ENCODE measurements around the gene RNF135.
"Not testable (repeated sequence)": the region's sequence is repeated elsewhere in the genome, so short reads cannot be mapped to it uniquely, and the experiment has no call there.

Gene RNF135, protein sequence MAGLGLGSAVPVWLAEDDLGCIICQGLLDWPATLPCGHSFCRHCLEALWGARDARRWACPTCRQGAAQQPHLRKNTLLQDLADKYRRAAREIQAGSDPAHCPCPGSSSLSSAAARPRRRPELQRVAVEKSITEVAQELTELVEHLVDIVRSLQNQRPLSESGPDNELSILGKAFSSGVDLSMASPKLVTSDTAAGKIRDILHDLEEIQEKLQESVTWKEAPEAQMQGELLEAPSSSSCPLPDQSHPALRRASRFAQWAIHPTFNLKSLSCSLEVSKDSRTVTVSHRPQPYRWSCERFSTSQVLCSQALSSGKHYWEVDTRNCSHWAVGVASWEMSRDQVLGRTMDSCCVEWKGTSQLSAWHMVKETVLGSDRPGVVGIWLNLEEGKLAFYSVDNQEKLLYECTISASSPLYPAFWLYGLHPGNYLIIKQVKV

DNA sequence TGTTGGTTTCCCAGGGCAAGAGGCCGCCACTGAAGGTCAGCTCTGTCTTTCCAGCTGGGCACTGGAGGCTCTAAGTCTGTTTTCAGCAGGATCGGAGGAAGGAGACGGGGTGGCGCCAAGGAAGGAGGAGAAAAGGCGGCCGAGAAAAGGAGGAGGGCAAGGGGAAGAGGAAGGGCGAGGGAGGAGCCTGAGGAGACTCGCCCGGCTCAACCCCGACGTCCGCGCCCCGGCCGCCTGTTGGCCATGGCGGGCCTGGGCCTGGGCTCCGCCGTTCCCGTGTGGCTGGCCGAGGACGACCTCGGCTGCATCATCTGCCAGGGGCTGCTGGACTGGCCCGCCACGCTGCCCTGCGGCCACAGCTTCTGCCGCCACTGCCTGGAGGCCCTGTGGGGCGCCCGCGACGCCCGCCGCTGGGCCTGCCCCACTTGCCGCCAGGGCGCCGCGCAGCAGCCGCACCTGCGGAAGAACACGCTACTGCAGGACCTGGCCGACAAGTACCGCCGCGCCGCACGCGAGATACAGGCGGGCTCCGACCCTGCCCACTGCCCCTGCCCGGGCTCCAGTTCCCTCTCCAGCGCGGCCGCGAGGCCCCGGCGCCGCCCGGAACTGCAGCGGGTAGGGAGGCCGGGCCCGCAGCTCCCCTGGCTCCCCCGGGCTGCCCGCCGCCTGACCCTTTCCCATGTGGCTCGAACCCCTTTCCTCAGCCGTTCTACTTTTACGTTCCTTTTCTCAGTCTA is at the start of gene RNF135:
Gene RNF135 (plus strand): TSS at position 209 of the 737 bp plus-strand sequence. CDS start 35 bp downstream, at position 244.
- peak; percentile 23 to 45 (median 31) for DNase-seq (ENCODE audit: low read depth in 4 of 4, low spot score in 1 of 4)

DNA sequence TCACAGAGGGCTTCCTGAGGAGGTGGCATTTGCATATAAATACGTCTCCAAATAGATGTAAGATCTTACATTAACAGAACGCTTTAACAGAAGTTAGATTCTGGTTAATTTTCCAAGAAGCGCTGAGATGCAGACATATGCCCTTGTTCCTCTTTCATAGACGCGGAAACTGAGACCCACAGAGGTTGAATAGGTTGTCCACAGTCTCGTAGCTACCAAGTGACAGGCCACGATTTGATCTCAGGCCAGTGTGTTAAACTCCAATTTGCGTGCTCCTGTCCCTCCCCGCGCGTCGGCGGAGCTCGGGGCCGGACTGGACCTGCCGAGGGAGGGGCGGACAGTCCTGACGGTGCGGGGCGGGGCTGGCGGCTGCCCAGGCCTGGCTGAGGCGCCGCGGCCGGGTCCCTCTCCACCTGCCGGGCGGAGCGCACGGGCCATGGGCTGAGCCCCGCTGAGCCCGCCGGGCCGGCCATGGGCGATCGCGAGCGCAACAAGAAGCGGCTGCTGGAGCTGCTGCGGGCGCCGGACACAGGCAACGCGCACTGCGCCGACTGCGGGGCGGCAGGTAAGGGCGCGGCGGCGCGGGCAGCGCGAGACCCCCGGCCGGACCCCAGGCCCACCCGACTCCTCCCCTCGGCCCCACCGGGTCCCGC is 49.2 kb upstream of the RNF135 start, which contains the start of gene ADAP2:
Gene ADAP2 (plus strand): TSS at position 402 of the 653 bp plus-strand sequence. CDS start 70 bp downstream, at position 472.
- no peak for DNase-seq (ENCODE audit: low read depth in 4 of 4, low spot score in 1 of 4)

DNA sequence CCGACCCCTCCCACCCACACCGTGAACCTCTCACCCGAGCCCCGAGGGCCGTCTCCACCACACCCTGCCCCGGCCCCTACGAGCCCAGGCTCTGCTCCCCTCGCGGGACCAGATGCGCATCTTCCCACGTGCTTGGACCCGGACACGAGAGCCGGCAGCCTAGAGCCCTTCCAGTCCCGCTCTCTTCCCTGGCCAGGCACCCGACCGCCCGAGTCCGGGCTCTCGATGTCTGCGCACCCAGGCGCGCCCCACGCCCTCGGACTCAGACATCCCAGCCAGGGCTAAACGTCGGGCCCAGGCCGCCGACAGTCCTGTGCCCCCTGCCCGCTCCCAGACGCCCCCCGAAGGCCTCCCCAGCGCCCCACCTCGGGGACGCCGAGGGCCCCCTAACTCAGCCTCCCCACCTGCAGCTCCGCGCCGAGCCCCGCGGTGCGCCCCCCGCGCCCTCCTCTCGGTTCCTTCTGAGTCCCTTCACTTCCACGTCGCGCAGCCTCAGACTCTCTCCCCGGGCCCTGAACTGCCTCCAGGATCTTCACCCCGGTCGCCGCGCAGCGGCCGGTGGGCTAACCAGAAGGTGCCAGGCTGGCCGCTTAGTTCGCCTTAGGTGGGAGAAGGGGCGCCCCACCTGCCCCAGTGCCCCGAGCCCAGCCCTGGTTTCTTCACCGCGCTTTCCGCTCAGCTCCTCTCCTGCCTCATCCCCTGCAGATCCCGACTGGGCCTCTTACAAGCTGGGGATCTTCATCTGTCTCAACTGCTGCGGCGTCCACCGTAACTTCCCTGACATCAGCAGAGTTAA is 48.4 kb upstream of the RNF135 start:
- no peak for DNase-seq (ENCODE audit: low read depth in 4 of 4, low spot score in 1 of 4)

DNA sequence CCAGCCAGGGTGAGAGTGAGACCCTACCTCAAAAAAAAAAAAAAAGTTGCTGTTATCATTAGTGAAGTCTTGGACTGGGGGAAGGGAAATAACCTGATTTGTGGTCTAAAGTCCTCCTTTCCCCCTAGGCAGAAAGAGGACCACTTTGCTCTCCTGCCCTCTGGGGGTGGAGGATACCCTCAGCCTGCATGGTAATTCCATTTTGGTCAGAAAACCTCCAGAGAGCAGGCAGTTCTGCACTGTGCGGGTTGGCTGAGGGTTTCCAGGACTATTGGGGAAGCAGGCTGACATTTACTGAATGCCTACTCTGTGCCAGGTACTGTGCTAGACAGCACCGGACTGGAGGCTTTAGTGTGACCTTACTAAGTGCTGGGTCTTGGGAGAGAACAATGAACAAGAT is 46.5 kb upstream of the RNF135 start:
- no peak for DNase-seq (ENCODE audit: low read depth in 4 of 4, low spot score in 1 of 4)

DNA sequence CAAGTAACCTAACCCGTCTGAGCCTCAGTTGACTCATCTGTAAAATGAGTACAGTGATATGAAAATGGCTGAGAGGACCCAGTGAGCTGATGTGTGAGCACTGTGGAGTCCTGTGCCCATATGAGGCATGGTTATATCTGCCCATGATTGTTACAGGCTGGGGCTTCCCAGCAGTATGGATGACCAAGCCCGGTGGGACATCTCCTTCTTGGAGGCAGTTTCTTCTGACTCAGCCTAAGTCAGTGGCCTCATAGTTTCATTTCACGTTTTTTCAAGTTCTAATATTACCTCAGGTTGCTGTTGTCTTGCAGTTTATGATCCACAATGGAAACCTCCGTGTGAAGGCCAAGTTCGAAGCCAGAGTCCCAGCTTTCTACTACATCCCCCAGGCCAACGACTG is 44.3 kb upstream of the RNF135 start:
- no peak for DNase-seq (ENCODE audit: low read depth in 4 of 4, low spot score in 1 of 4)

DNA sequence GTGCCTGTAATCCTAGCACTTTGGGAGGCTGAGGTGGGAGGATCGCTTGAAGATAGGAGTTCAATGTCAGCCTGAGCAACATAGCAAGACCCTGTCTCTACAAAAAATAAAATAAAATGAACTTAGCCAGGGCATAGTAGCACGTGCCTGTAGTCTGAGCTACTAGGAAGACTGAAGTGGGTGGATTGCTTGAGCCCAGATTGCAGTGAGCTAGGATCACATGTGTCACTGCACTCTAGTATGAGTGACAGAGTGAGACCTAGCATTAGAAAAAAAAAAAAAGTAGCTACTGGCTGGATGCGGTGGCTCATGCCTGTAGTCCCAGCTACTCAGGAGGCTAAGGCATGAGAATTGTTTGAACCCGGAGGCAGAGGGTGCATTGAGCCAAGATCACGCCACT is 43.1 kb upstream of the RNF135 start:
- no peak for DNase-seq (ENCODE audit: low read depth in 4 of 4, low spot score in 1 of 4)

DNA sequence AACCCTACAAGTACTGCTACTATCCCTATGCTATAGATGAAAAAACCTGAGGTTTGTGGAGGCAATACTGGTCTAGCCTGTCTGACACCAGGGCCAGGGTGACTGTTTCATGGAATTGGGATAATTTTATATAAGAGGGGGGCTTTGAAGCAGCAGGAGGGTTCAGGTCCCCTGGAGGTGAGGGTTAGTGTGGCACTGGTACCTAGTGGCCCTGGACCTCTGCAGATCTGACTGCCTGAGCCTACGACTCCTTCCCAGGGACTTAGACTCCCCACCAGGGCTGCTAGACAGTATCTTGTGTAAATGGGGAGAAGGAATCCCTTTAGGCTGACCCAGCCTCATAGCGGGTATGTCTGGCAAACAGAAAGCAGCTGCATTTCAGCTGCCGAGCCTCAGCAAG is 42.3 kb upstream of the RNF135 start:
- no peak for DNase-seq (ENCODE audit: low read depth in 4 of 4, low spot score in 1 of 4)

DNA sequence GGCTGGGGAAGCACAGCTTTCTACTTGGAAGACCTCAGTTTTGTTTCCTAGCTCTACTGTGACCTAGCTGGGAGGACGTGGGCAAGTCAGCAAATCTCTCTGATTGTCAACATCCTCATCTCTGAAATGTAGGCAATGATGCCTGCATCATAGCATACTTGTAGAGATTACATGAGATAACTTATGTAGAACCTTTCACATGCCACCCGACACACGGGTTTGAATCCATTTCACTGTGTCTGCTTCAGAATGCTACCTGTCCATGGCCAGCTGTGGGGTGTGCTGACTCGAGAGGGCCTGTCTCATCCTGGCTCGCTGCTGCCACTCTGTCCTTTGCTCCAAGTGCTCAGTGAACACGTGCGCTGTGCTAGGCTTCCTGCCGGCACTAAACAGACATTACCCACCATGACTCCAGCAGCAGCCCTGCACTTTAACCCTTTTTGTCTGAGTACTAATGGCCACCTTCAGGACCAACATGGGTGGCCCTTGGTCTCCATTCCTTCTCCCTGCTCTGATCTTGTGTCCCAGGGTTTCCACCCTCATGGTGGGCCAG is 41.7 kb upstream of the RNF135 start:
- no peak for DNase-seq (ENCODE audit: low read depth in 4 of 4, low spot score in 1 of 4)

DNA sequence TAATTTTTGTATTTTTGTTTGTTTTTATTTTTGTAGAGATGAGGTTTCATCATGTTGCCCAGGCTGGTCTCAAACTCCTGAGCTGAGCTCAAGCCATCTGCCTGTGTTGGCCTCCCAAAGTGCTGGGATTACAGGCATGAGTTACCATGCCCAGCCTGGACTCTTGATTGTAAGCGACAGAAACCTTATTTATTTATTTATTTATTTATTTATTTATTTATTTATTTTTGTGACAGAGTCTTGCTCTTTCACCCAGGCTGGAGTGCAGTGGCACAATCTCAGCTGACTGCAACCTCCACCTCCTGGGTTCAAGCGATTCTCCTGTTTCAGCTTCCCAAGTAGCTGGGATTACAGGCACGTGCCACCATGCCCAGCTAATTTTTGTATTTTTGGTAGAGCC is 41.0 kb upstream of the RNF135 start:
- DNase-seq (ENCODE audit: low read depth in 4 of 4, low spot score in 1 of 4), result not testable (repeated sequence)

DNA sequence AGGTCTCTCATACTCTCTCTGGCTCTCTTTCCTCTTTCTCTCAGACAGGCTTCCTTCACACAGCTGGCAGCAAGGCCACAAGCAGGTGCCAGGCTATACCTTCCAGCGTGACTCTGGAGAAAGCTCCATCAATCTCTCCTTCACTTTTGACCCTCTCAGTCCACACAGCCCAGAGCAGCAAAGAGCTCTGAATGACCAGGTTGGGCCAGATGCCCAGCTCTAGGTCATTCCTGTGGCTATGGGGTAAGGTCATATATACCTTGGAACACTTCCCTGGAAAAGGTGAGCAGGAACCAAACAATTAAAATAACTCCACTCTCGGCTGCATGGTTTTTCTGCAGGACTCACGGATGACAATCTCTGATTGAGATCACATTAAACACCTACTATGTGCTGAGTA is 40.3 kb upstream of the RNF135 start:
- DNase-seq (ENCODE audit: low read depth in 4 of 4, low spot score in 1 of 4), result no peak

DNA sequence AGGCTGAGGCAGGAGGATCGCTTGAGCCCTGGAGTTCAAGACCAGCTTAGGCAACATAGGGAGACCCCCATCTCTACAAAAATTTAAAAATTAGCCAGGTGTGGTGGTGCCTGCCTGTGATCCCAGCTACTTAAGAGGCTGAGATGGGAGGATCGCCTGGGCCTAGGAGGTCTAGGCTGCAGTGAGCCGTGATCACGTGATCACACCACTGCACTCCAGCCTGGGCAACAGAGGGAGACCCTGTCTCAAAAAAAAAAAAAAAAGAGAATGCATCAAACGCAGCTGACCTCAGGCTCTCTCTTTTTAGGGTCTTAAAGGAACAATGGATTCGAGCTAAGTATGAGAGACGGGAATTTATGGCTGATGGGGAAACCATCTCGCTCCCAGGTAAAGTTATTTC is 39.3 kb upstream of the RNF135 start:
- DNase-seq (ENCODE audit: low read depth in 4 of 4, low spot score in 1 of 4), result not testable (repeated sequence)

DNA sequence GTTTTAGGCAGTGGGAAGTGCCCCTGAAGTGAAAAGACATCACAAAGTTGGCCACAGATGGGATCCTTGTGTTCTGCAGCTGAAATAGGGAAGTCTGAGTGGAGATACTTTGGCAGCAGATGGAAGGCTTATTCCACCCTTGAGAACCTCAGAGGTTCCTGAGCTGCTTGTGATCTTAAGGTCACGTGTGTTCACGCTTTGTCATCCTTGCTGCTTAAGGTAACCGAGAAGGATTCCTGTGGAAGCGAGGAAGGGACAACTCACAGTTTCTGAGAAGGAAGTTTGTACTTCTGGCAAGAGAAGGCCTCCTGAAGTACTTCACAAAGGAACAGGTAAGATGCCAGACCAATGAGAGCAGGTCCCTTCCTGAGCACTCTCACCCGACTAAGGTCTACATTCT is 36.9 kb upstream of the RNF135 start:
- no peak for DNase-seq (ENCODE audit: low read depth in 4 of 4, low spot score in 1 of 4)

DNA sequence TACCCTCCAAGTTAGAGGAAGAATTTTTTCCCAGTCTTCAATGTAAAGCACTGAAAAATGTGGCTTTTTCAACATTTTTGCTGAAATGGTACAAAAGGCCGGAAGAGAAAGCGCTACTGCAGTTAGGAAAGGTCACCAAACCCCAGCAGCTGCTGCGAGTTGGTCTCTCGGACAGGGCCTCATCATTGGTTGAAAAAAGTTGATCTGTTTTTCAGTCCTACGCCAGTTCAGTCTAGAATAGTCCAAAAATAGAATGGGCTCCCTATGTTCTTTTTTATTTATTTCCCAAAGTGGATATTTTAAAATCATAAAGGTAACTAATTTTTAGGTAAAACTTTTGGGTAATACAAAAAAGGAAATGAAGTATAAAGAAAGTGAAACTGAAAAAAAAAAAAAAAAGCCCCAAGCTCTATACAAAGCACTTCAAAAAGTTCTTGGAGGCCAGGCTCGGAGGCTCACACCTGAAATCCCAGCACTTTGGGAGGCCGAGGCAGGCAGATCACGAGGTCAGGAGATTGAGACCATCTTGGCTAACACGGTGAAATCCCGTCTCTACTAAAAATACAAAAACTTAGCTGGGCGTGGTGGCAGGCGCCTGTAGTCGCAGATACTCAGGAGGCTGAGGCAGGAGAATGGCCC is 31.7 kb upstream of the RNF135 start:
- DNase-seq (ENCODE audit: low read depth in 4 of 4, low spot score in 1 of 4), result no peak

DNA sequence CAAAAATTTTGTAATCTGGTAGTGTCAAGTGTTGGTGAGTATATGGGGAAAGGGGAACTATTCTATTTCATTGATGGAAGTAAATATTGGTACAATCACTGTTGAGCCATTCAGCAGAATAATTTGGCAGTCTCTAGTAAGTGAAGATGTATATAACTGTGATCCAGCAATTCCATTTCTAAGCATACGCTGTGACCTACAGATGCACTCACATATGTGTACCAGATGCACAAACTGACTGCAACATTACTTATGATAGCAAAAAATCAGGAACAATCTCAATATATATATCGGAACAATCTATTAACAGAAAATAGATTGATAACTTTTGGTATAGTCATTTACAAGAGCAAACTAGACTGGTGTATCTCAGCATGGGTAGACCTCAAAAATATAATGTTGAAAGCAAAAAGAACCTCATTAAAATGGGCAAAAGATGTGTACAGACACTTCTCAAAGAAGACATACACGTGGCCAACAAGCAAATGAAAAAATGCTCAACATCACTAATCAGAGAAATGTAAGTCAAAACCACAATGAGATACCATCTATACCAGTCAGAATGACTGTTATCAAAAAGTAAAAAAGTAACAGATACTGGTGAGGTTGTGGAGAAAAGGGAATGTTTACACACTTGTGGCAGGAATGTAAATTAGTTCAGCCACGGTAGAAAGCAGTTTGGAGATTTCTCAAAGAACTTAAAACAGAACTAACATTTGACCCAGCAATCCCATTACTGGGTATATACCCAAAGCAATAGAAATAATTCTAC is 28.3 kb upstream of the RNF135 start:
- DNase-seq (ENCODE audit: low read depth in 4 of 4, low spot score in 1 of 4), result no peak

DNA sequence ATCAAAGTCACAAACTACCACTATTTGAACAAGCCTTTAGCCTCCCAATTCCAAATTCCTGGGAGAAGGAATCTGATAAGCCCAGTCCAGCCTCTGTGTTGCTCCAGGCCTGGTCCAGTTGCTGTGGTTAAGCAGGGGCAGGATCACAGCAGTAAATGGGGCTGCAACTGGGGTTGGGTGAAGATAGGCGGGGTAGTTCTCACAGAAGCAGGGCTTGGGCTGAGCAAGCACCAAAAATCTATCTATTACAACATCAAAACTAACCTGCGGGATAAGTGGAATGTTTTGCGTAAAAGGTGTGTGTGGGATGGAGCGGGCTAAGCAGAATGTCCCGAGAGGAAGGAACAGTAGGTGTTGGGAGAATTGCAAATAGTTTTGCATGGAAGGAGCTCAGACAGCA is 23.0 kb upstream of the RNF135 start:
- DNase-seq (ENCODE audit: low read depth in 4 of 4, low spot score in 1 of 4), result no peak

DNA sequence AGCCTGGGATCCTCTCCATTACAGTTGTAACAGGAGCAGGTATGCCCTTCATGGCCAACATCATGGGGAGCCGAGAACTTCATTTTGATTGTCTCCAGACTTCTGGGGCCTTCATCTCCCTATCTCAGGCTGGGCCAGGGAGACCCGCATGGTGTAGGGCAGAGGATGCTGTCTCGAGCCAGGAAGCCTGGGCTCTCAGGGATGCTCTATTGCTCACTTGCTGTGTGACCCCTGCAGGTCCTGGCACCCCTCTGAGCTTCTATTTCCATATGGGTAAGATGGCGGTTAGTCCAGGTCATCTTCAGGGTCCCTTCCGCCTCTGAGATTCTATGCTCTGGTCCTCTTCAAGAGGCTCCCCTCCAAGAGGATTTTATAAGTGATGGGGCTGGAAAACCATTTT is 20.6 kb upstream of the RNF135 start:
- no peak for DNase-seq (ENCODE audit: low read depth in 4 of 4, low spot score in 1 of 4)

DNA sequence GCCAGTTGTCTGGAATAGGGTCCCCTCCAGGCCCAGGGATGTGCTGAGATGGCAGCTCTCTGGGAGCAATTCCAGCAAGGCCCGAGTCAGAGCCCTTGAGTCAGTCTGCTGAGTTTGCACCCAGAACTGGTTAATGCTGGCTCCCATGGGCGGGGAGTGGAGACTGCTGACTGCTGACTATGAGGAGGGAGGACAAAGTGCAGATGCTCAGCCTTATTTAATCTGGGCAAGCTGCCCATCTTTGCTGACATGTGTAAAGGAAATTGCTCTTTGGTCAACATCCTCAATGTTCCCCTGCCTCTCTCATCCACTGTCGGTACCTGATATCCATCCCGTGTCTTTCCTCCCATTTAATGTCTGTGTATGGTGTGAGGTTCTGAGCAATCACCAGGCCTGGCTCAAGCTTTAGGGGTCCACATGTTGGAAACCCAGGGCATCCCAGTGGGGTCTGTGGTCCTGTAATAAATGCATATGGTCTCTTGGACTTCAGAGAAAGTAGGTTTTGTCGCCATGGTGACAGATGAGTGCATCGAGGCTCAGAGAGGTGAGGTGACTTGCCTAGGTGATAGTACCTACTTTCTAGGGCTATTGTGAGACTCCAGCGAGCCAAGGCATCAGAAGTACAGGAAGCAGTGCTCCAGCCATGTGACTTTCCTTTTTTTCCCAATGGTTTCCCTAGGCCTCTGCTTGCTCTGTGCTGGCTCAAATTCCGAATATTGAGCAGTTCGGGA is 20.0 kb upstream of the RNF135 start:
- DNase-seq (ENCODE audit: low read depth in 4 of 4, low spot score in 1 of 4), result no peak

DNA sequence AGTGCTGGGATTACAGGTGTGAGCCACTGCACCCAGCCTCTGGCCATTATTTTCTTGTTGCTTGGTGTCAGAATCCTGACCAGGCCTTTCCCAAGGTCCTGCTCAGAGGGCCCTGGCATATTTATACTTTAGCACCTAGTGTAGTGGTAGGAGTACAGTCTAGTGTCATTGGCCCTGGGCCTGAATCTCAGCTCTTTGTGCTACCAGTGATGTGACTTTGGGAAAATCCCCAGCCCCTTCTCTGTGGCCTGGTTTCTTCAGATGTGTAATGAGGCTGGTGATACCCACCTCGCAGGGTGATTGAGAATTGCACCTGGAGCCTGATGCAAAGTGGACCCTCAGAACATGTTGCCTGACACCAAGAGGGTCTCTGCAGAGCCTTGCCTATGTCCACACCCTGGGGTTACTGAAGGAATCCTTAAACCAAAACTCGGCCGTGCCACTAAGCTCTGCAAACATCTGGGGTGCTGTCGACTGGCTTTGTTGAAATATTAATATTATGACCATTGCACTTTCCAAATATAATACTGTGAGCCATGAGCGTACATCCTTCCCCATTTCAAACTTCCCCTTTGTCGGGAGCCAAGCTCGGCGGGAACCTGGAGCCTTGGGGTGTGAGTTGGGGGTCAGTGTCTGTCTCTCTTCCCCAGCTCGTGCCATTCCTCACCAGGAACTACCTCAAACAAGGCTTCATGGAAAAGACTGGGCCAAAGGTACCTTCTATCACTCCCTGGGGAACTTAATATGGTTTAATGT is 18.0 kb upstream of the RNF135 start:
- DNase-seq (ENCODE audit: low read depth in 4 of 4, low spot score in 1 of 4), result no peak
